ENCODE measurements around the gene CGB5.
A peak's percentile ranks its signal among the peaks of the same experiment; 100 is the strongest.

The CGB5 gene

GRCh38 chr19:49014123-49014869 is 29.4 kb upstream of the CGB5 start:
- DNase-seq (ENCODE audit: low read depth in 1 of 2, low spot score in 1 of 2): no peak
- TF ChIP-seq REST (IDR thresholded peaks at IDR 0.05; ENCODE audit: insufficient replicate concordance, low read depth) (no peak), SPI1 (IDR thresholded peaks at IDR 0.05; ENCODE audit: borderline replicate concordance, low read depth) (no peak)
- no peak overlapping the region for H3K27ac ChIP-seq (replicated peaks)
- peaks cover 16% of the 10 kb centered on the region for H3K27me3 ChIP-seq (ENCODE audit: insufficient read depth, poor library complexity, severe bottlenecking)
- H3K4me3 ChIP-seq (replicated peaks; ENCODE audit: insufficient read depth, low read length): no peak overlapping the region

DNA sequence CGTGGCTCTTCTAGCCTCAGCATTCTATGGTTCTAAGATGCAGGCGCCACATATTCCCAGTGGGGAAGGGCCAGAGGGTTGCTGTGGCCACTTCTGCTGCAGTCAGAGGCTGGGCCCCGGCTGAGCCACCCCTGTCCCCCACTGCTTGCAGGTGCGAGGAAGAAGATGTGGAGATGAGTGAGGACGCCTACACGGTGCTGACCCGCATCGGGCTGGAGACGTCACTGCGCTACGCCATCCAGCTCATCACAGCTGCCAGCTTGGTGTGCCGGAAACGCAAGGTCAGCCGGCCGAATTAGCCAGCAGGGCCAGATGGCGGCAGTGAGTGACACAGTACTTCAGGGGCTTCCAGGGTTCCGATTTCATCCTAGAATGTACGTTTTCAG is 28.8 kb upstream of the CGB5 start:
- no peak overlapping the region for H3K27ac ChIP-seq (replicated peaks)
- TF ChIP-seq GABPA (IDR thresholded peaks at IDR 0.05; ENCODE audit: low read depth): no peak
- TF ChIP-seq, protein P1, sequence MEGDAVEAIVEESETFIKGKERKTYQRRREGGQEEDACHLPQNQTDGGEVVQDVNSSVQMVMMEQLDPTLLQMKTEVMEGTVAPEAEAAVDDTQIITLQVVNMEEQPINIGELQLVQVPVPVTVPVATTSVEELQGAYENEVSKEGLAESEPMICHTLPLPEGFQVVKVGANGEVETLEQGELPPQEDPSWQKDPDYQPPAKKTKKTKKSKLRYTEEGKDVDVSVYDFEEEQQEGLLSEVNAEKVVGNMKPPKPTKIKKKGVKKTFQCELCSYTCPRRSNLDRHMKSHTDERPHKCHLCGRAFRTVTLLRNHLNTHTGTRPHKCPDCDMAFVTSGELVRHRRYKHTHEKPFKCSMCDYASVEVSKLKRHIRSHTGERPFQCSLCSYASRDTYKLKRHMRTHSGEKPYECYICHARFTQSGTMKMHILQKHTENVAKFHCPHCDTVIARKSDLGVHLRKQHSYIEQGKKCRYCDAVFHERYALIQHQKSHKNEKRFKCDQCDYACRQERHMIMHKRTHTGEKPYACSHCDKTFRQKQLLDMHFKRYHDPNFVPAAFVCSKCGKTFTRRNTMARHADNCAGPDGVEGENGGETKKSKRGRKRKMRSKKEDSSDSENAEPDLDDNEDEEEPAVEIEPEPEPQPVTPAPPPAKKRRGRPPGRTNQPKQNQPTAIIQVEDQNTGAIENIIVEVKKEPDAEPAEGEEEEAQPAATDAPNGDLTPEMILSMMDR (IDR thresholded peaks at IDR 0.05; ENCODE audit: insufficient read depth, low read length): no peak
- no peak for TF ChIP-seq SPI1 (IDR thresholded peaks at IDR 0.05; ENCODE audit: borderline replicate concordance, low read depth)
- no peak for TF ChIP-seq POLR2AphosphoS5 (IDR thresholded peaks at IDR 0.05; ENCODE audit: low read depth)
- no peak for TF ChIP-seq REST (IDR thresholded peaks at IDR 0.05; ENCODE audit: insufficient replicate concordance, low read depth)
- peaks cover 22% of the 10 kb centered on the region for H3K27me3 ChIP-seq (ENCODE audit: insufficient read depth, poor library complexity, severe bottlenecking)
- H3K4me3 ChIP-seq (replicated peaks; ENCODE audit: insufficient read depth, low read length): no peak overlapping the region
- DNase-seq (ENCODE audit: low read depth in 1 of 2, low spot score in 1 of 2): no peak

GRCh38 chr19:49016067-49016839 is 27.4 kb upstream of the CGB5 start:
- H3K27ac ChIP-seq (replicated peaks): no peak overlapping the region
- H3K27me3 ChIP-seq (ENCODE audit: insufficient read depth, poor library complexity, severe bottlenecking): peaks cover 34% of the 10 kb centered on the region
- DNase-seq (ENCODE audit: low read depth in 1 of 2, low spot score in 1 of 2): no peak
- no peak overlapping the region for H3K4me3 ChIP-seq (replicated peaks; ENCODE audit: insufficient read depth, low read length)
- TF ChIP-seq REST (IDR thresholded peaks at IDR 0.05; ENCODE audit: insufficient replicate concordance, low read depth) (no peak), GABPA (IDR thresholded peaks at IDR 0.05; ENCODE audit: low read depth) (no peak), POLR2AphosphoS5 (IDR thresholded peaks at IDR 0.05; ENCODE audit: low read depth) (peak; percentile 27; the same call in 1 of the 2 replicates)
- TF ChIP-seq, protein P1 (IDR thresholded peaks at IDR 0.05; ENCODE audit: insufficient read depth, low read length): no peak
